GM21619 (cell line): ENCODE results near the gene DES.
A peak's percentile ranks its signal among the peaks of the same experiment; 100 is the strongest.
"Not testable (repeated sequence)": the region's sequence is repeated elsewhere in the genome, so short reads cannot be mapped to it uniquely, and the experiment has no call there.

ENCODE experiments used
- ATAC-seq: cut with Tn5 transposase; IDR thresholded peaks from one replicate; pipeline ENCODE4 v1.9.1; 2021; ENCODE audit not compliant: unreplicated experiment

Gene DES

GRCh38 chr2:219418155-219419011 is at the start of gene DES:
Gene DES (plus strand): TSS chr2:219418377. CDS start chr2:219418463, 86 bp downstream.
- no peak for ATAC-seq

- ATAC-seq: no peak
Observed at GRCh38 chr2:219368690-219369191, 49.4 kb upstream of the DES start.

GRCh38 chr2:219369447-219369861 is 48.7 kb upstream of the DES start:
- ATAC-seq: no peak

GRCh38 chr2:219378163-219378851 is 39.9 kb upstream of the DES start:
- ATAC-seq: no peak

GRCh38 chr2:219380926-219381325 is 37.3 kb upstream of the DES start:
- no peak for ATAC-seq

- ATAC-seq: no peak
Observed at GRCh38 chr2:219381448-219381847, 36.7 kb upstream of the DES start.

- no peak for ATAC-seq
Observed at GRCh38 chr2:219384083-219384713, 34.0 kb upstream of the DES start.

GRCh38 chr2:219384859-219385258 is 33.3 kb upstream of the DES start:
- no peak for ATAC-seq

GRCh38 chr2:219385958-219386520 is 32.1 kb upstream of the DES start:
- ATAC-seq: no peak

GRCh38 chr2:219386532-219387280 is 31.5 kb upstream of the DES start:
- ATAC-seq: no peak

GRCh38 chr2:219387306-219388120 is 30.7 kb upstream of the DES start, which contains the start of gene DNPEP:
Gene DNPEP (minus strand): TSS chr2:219387912. CDS start chr2:219387794, 118 bp downstream.
- ATAC-seq: peak; percentile 60

- ATAC-seq: peak; percentile 80
Observed at GRCh38 chr2:219388121-219388906, 29.9 kb upstream of the DES start.

GRCh38 chr2:219388907-219389156 is 29.3 kb upstream of the DES start:
- ATAC-seq: no peak

- ATAC-seq: no peak
Observed at GRCh38 chr2:219392754-219393153, 25.4 kb upstream of the DES start.

- not testable (repeated sequence) for ATAC-seq
Observed at GRCh38 chr2:219395056-219395455, 23.1 kb upstream of the DES start.

- ATAC-seq: no peak
Observed at GRCh38 chr2:219395609-219396008, 22.6 kb upstream of the DES start.

GRCh38 chr2:219396863-219397457 is 21.2 kb upstream of the DES start:
- ATAC-seq: no peak

- ATAC-seq: no peak
Observed at GRCh38 chr2:219398721-219399363, 19.3 kb upstream of the DES start.
